ENCODE measurements around the gene CNTN5.
A peak's percentile ranks its signal among the peaks of the same experiment; 100 is the strongest.
"Not testable (repeated sequence)": the region's sequence is repeated elsewhere in the genome, so short reads cannot be mapped to it uniquely, and the experiment has no call there.

Gene CNTN5

DNA sequence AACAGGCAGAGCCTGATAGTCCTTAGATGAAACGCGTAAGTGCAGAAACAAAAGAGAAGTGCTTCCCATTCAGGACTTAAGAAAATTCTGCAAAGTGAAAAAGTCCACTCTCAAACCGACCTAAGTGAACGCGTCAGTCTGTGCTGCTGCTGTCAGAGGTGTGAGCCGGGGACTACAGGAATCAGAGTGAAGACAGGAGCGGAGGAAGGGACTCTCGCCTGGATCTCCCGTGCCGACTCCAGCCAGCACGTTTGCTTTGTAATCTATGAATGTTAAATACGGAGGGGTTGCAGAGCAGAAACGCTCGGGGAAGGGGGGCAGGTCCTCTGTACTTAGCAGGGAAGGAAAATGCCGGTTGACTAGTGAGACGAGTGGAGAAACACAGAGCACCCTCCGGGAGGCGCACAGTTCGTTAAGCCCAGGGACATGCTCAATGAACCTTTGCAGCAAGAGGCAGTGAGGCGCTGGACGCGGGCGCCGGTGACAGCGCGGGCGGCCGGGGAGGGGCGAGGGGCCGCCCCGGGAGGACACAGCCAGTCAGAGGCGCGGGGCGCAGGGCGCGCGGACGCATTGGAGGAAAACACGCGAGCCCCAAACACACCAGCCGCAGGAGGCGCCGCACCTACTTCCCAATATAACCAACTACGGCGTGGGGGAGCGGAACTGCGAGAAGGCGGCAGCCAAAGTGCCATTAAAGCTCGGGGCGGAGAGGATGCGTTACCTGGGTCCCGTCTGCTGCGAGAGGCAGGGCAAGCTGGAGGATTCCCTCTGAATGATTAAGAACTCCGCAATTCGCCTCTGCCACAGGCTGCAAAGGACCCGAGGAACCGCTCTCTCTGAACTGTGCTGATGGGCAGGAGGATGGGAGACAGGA, at the start of gene CNTN5:
TSS of gene CNTN5 (plus strand) at position 598 of the 874 bp plus-strand sequence.
- peak; percentile 3 for DNase-seq (ENCODE audit: low read depth)

DNA sequence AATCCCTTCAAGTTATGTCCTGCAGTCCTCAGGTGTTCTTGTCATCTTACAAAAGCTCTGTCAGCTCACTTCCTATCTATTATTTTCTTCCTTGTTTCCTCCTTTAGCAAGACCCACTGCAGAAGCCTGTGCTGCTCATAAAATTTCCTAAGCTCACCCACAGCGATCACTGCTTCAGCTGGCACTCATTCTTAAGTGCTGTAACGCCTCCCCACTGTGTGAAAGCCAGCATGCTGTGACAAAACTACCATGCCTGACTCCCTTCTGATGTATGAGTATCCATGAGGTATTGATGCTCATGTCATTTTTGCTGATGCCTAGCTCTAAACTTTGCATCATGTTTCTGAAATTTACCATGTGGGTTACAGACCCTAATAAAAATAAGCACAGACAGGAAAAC, 41.5 kb upstream of the CNTN5 start:
- DNase-seq (ENCODE audit: low read depth): no peak

DNA sequence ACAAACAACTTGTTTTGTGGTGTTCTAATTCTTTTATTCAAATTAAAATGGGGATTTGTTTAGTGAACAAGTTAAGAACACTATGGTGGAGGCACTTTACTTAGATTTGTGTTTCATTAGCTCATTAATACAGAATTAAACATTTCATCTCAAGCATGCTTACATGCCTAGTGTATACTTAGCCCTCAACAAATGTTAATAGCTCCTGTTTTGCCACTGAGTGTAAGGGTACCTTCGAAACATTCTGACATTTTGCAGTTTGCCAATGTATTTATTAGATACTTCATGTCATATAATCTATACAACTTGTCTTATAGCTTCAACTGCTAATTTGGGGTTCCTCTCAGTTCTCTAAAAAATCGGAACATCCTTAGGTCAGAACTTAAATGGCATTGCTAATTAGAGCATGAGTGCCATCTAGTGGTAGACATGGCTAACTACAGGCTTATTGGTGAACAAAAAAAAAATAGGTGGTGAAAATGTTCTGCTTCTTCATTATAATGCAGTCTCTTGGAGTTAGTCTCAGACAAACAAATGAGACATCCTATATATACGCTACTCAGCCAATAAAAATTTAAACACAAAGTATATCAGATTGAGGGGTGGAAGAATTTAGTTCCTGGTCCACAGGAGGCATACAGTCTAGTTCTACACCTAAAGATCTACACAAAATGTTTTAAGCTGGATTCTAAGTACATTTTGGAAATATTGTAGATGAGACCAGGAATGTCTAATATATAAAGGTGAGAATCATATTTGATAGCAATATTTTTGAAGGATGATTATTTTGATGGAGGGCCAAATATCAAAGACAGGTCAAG, 4.9 kb upstream of the CNTN5 start:
- DNase-seq (ENCODE audit: low read depth): peak; percentile 46

DNA sequence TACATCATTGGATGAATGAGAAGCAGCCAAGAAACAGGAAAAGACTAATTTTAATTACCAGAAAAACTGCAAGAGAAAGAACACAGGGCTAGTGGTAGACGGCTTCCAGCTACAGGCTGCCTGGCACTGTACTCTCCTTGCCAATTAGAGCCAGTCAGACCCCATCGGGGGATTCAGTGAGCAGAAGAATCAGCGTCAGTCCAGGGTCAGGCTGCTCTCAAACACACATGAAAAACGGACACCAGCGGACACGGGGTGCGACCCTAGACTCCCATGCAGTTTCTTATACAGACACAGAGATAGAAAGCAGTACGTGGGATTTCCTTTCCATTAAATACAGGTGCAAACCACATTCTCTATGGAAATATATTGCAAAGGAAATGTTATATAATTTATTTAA, 1.1 kb upstream of the CNTN5 start:
- no peak for DNase-seq (ENCODE audit: low read depth)

DNA sequence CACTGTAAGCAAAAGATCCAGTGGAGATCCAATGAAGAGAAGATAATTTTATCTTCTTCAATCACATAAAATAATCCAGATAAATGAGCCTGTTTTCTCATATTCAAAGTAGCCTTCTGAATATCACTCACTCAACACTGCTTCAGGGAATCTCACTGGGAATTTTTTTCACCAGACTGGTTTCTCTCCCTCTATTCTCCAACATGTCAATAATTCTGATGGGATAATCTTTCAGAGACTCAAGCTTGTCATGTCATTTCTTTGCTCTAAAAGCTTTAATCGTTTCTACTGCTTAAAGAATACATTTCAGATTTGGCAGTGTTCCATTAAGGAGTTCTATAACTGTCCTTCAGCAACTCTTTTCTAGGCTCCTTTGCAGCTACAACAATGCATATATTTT, 16.3 kb downstream of the CNTN5 start:
- no peak for DNase-seq (ENCODE audit: low read depth)

DNA sequence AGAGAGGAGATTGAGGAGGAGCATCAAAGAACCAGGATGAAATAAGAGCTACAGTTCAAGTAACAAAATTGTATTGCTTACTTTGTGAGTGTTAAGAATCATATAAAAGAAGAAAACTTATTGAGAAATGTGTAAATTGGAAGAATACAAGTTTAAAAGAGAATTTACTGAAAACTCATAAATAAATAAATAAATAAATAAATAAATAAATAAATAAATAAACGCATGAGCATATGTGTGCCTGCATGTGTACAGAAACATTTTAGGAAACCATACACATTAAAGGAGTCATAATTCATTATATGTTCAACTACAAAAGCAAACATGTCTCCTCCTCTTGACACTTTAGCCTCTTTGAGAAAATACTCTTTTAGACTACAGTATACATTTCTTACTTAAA, 42.6 kb downstream of the CNTN5 start:
- no peak for DNase-seq (ENCODE audit: low read depth)

DNA sequence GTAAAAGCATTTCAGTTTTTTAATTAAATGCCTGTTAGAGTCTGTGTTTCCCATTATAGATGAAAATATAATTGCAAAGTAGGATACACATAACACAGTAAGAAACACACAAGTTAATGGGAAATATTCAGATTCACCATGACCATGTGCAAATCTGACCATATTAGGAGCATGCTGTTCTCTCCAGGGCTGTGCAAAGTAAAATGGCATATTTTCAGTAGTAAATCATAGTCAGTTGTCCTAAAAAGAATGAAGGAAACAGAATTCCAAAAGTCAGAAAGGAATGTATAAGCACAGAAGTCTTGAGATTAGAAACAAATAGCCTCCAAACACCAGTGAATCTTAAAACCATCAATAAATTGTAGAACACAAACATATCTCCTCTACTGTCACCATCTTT, 44.4 kb downstream of the CNTN5 start:
- no peak for DNase-seq (ENCODE audit: low read depth)

DNA sequence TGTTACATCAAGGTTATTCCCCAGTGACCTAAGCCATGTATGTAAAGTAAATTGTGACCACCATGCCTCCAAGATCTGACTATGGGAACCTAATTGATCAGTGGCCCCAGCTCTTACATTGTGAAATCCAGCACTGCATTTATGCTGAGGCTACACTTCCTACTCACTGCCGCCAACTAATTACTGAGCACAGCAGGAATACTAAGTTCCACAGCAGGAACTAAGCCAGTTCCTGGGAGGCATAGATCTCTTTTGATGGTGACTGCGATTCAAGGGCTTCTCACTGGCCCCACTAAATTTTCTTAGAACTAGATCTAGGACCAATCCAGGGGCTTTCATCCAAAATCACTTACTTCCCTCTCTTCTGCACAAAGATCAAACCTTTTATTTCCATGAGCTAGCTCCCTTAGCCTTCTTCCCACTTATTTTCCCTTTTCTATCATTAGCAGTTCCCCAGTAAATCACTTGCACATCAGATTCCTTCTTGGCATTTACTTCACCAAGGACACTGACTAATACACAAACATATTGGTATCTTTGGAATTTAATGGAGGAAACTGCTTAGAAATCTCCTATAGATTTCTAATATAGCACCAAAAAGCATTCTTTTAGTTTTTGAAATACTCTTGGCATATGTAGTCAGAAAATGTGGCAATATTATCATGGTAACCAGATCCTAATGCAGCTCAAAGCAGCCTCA, 46.0 kb downstream of the CNTN5 start:
- no peak for DNase-seq (ENCODE audit: low read depth)

DNA sequence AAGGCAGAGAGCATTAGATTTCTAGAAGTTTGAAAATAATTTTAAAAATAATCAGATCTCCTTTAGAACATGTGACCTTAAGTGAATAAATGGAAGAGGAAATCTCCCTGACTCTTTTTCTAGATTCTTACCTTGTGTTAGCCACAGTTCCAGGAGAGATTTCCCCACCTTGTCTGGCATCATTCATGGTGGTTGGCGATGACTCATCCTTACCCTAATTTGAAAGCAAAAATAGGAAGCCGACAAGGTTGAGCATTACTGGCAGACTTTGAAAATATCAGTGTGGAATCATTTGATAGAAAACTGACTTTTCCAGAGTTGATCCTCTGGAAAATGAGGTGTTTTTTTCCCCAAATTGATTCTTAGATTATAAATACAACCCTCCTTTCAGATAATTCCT, 48.1 kb downstream of the CNTN5 start:
- no peak for DNase-seq (ENCODE audit: low read depth)

DNA sequence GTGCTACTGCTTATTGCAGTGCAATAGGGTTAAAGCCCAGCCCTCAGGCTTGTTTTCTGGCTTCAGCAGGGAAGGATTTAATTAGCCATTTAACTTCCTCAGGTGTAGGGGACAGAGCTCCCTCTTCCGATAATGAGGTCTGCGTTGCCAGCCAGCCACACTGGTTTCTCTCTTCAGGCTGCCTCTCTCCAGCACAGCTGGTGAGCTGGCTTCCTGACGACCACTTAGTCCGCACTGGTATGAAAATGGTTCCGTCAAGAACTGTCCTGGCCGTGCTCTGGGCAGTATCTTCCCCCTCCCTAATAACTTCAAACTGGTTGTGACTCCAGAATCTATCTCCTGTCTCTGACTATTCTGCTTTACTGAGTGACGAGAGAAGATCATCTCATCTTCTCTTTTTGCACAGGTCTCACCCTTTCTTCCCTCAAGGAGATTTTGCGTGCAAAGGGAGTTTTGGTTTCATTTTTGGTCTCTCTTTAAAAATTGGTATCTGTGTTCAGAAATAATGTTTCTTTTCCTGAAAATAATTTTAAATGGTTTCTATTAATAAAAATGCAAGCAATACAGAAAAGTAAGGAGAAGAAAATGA, 49.2 kb downstream of the CNTN5 start:
- DNase-seq (ENCODE audit: low read depth): no peak

DNA sequence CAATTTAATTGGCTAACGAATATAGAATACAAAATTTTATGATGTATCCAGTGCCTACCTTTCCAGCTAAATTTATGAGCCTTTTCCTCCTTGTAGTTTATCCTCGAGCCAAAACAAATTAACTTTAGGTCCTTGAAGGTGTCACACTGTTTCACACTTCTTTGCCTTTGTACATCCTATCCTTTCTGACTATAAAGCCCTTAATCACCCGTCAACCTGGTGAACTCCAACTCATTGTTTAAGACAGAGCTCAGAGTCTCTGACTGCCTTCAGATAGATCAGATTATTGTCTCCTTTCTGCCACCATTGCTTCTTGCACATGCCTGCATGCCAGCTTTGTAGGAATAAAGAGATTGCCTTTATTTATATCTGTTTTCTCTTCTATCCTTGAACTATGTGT, 58.8 kb downstream of the CNTN5 start:
- DNase-seq (ENCODE audit: low read depth): no peak

DNA sequence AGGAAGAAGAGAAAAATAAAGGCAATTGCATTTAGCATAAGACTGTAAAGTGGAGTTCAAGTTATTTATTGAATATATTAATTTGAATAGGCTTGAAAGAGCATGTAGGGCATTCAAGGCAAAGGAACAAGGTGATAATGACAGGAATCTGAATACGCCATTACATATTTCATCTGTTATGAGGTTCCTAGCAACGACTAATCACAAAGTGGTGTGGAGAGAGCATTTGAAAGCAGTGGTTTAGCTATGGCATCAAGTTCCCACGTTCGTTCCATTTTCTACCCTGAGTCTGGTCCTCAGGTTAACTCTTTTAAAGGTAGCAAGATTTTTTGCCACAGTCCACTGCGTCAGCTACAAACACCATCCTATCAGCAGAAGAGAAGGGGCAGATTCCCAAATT, 59.4 kb downstream of the CNTN5 start:
- DNase-seq (ENCODE audit: low read depth): no peak

DNA sequence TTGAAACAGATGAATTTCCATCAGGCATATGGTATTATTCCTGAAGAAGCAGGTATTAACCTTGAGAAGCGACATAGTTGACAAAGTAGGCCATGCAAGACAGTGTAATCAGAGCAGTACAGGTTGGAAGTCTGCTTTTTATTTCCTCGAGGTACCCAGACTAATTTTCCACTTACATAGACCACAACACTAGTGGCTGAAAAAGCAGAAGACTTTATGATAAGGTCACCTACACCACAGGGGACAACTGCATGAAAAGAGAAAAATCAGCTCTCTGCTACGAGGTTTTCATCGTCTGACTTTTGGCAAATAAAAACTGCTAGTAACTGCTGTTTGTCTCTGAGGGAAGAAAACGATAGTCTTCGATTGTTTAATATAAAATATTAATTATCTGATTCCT, 77.5 kb downstream of the CNTN5 start:
- DNase-seq (ENCODE audit: low read depth): no peak

DNA sequence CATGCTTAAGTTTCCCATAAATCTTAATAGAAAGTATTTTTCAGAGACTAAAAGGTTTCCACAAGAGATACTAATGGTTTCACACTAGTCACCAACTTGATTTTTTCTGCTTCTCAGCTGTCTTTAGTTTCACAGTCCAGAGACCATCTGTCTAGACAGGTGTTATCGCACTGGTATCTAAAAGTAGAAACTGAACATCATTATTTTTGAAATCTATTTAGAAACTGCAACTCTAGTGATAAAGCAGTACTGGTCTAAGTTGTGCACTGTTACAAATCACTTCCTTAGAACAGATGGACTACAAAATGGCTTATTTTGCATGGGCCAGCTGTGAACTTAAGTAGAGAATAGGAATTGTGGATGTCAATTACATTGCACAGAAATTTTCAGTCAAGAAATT, 78.0 kb downstream of the CNTN5 start:
- DNase-seq (ENCODE audit: low read depth): no peak

DNA sequence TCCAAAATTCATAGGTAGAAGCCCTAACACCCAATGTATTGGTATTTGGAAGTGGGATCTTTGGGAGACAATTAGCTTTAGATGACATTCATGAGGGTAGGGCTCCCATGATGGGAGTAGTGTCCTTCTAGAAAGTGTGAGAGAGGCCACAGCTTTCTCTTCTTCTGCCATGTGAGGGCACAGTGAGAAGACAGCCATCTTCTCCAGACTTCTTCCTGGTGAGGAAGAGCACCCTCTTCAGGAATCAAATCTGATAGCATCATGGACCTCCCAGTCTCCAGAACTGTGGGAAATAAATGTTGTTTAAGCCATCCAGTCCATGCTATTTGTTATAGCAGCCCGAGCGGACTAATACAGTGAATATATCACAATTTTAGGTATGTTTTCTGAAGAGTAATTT, 96.9 kb downstream of the CNTN5 start:
- no peak for DNase-seq (ENCODE audit: low read depth)

DNA sequence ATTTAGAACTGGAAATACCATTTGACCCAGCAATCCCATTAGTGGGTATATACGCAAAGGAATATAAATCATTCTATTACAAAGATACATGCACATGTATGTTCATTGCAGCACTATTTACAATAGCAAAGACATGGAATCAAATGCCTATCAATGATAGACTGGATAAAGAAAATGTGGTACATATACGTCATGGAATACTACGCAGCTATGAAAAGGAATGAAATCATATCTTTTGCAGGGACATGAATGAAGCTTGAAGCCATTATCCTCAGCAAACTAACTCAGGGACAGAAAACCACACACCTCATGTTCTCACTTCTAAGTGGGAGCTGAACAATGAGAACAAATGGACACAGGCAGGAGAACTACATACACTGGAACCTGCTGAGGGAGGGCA, 113.1 kb downstream of the CNTN5 start:
- not testable (repeated sequence) for DNase-seq (ENCODE audit: low read depth)

DNA sequence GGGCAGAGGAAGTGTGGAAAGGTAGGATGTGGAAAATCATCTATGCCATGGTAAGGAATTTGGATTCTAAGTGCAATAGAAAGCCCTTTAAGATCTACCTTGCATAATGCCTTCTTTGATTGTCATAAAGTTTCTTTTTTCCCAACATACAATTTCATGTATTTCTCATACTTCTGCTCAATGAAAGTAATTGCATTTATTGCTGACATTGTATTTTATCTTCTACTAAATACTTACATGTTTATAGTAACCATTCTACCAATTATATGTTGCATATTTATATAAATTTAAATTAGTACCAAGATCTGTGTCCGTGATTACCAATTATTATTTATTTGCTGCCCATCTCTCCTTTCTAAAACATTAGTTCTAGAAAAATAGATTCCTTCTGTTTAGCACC, 114.8 kb downstream of the CNTN5 start:
- no peak for DNase-seq (ENCODE audit: low read depth)

DNA sequence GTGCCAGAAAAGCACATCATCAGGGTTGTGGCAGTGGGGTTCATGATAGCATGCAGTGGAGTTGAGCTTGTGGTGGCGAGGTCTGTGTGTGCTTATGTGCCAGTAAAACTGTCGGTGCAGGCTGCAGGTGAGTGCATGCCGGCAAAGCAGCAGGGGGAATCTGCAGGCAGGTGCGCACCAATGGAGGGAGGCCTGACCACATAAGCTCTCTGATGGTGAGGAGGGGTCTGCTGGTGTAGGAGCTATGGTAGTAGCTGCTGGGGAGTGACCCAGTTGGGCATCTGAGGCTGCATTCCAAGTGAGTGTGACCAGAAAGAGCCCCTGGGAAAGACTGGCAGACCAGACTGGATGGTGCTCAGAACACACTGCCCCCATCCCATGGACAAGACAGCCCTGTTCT, 121.5 kb downstream of the CNTN5 start:
- no peak for DNase-seq (ENCODE audit: low read depth)

DNA sequence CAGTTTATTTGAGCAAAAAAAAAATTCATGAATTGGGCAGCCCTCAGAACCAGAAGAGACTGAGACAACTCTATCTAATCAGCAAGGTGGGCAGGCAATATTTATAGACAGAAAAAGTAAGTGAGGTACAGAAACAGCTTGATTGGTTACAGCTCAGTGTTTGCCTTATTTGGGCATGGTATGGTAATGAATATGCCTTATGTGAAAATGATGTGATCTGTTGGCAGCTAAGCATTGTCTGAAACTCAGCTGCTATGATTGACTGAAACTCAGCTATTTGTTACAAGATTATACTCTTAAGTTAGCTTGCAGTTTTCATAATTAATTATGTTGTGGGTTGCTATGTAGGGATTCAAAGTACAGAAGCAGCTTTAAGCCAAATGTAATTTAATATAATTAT, 127.6 kb downstream of the CNTN5 start:
- no peak for DNase-seq (ENCODE audit: low read depth)

DNA sequence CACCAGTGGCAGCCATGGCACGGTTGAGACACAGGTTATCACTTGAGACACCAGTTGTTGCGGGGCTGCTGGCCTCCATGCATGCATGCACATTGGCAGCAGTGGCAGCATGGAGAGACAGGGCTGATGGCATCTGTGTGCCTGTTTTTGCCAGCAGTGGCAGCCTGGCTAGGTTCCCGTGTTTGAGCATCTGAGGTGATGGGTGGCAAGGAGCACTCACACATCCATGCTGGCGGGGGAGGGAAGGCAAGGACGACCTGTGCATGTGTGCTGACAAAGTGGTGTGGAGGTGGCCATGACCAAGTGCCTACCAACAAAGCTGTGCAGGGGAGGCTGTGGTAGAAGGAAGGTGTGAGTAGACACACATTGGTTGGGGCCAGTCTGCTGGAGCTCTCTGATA, 133.5 kb downstream of the CNTN5 start:
- no peak for DNase-seq (ENCODE audit: low read depth)

DNA sequence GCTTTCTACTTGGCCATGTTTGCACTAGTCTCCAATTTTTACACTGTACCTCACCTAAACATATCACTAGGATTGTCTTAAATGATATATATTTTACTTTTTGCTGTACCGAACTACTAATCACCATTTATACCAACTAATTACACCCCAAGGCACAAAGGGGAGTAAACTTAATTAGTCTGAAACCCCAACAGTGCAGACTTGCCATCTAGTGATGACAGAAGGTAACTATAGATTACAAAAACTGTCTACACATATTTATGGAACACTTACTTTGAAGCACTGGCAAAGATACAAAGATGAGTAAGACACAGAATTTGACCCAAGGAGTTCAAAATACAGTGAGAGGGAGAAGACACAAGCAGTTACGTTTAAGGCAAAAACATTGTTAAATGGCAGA, 139.7 kb downstream of the CNTN5 start:
- no peak for DNase-seq (ENCODE audit: low read depth)

DNA sequence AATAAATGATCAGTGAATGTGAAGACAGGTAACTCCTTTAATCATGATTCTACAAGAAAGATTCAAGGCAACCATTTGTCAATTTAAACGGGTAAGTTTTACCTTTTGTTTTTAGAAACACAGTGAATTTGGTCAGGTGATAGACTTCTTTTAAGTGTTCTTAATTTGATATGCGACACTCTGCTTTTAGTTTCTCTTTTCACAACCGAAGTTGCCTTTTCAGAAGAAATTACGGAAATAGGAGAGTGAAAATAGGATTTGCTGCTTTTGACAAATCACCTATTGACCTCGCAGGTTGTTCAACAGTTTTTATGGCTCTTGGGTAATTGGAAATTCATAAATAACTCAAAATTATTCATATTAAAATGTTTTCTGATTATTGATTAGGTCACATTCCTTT, 142.1 kb downstream of the CNTN5 start:
- DNase-seq (ENCODE audit: low read depth): no peak

Measured in EH (cell line).